Stomach (tissue), 9 donors: Measurements from ENCODE around the gene TXNDC17. TPM values are rescaled to one million over a fixed set of nuclear protein-coding genes. Genes with fewer than 3 reads are reported as not detected.
A peak's percentile ranks its signal among the peaks of the same experiment; 100 is the strongest.

Experiments used
- DNase-seq, 2 donors: peaks; one replicate each; pipeline versions ENCODE4 v3.0.0 to v3.0.0-alpha.2; 2013 to 2019
- H3K27ac ChIP-seq, 5 donors: fragments of 200-600 bp in 4 of 5; sonication (generic) in 4 of 5; one replicate each; pipeline ENCODE4 v1.5.1; 2013 to 2019; ENCODE audit warnings: mild to moderate bottlenecking in 1 of 5, moderate library complexity in 1 of 5
- H3K27me3 ChIP-seq, 3 donors: fragments of 200-600 bp; sonication (generic); one replicate each; pipeline ENCODE4 v1.5.1; 2017 to 2019; ENCODE audit warnings: mixed run types in 1 of 3
- H3K36me3 ChIP-seq, 4 donors: fragments of 200-600 bp; sonication (generic); 1 replicate in 3 of 4; 2 replicates in 1 of 4; pipeline ENCODE4 v1.5.1; 2016 to 2019
- H3K4me1 ChIP-seq, 4 donors: fragments of 200-600 bp; sonication (generic); one replicate each; pipeline ENCODE4 v1.5.1; 2016 to 2019
- H3K4me3 ChIP-seq, 4 donors: fragments of 200-600 bp; sonication (generic) in 3 of 4; one replicate each; pipeline ENCODE4 v1.5.1; 2016 to 2019; ENCODE audit warnings: mild to moderate bottlenecking in 1 of 4
- H3K9me3 ChIP-seq, 4 donors: fragments of 200-600 bp; sonication (generic); one replicate each; pipeline ENCODE4 v1.5.1; 2016 to 2019
- EP300 ChIP-seq: sonication (generic); formaldehyde crosslinking; IDR thresholded peaks from one replicate; pipeline ENCODE4 v1.6.1; 2017; ENCODE audit warnings: antibody characterized with exemption
- POLR2A ChIP-seq, 4 donors: fragments of 450-650 bp; IDR thresholded peaks; one replicate each; pipeline ENCODE4 v1.6.1; 2016; ENCODE audit warnings: antibody characterized with exemption in 4 of 4, control low read depth in 2 of 4, mild to moderate bottlenecking in 1 of 4, moderate library complexity in 1 of 4
- POLR2AphosphoS5 ChIP-seq, 3 donors: sonication (generic); formaldehyde crosslinking; IDR thresholded peaks; one replicate each; pipeline ENCODE4 v1.6.1; 2016; ENCODE audit warnings: antibody characterized with exemption in 3 of 3
- WGBS, 5 donors: extraction: QIAGEN DNeasy Blood & Tissue Kit in 3 of 5; methylation state at CpG; one replicate each; pipeline versions ENCODE4 v1.1.5 to v1.1.7; 2013 to 2018; 5-methylcytosine and 5-hydroxymethylcytosine counted together
- intact Hi-C: fragments of 100-400 bp; cut with DNase I; formaldehyde crosslinking; loops from one replicate; pipeline ENCODE4 v1.15.1; 2023; ENCODE audit warnings: low total_unique reads
- polyA plus RNA-seq, 3 donors: library from polyadenylated mRNA; stranded (reverse); fragments of 200-250 nt; gene quantifications; one replicate each; pipeline ENCODE4 v1.2.3, GENCODE V29; 2013
- total RNA-seq, 5 donors: library from RNA; depleted of rRNA; stranded (reverse); fragments of >200 nt; gene quantifications; one replicate each; pipeline versions ENCODE4 v1.1.0 to v1.2.3, GENCODE V29; 2014 to 2016
- TF ChIP-seq, protein P1 (sequence below), 7 experiments: fragments of 450-650 bp in 4 of 7; fragments of 200-600 bp in 3 of 7; sonication (generic) in 3 of 7; IDR thresholded peaks; one replicate each; pipeline ENCODE4 v1.5.1; 2016 to 2019; ENCODE audit warnings: antibody characterized with exemption in 7 of 7, control low read depth in 2 of 7, mild to moderate bottlenecking in 1 of 7
- donor health status: healthy with polysubstance abuse.
- donor health status: Bipolar disorder and iron deficiency.
- donor health status: healthy.

Gene TXNDC17
- total and polyA plus RNA-seq, 8 donors = 28.7 to 375 (median 169) TPM; not detected in 1

DNA sequence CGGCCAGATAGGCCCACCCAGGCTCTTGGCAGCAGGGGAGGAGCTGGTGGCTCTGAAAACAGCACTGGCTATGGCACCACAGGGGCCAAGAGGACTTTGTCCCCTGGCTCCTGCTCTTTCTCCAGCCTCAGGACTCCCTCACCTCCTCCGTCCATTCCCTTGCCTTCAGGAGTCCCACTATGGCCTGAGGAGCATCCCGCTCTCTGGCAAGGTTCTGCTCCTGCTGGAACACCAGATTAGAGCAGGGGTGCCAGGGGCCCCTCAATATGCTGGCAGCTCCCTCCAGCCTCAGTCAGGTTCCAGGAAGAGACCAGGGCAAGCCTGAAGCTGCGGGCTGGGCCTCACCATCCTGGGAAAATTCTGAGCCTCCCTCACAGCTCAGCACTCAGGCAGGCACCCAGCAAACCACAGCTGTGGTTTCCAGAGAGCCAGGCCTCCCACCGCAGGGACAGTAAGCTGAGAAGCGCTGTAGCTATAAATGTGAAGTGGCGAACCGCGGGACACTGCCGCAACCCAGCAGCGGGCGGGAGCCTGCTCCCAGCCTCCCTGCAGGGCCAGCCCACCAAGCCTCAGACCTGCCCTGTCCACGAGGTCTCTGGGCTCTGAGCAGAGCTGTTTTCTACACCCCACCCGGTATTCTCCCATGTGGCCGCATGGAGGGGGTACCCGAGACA is 36.4 kb downstream of the TXNDC17 start:
- H3K4me3 ChIP-seq = no peak overlapping the region
- no peaks in the 10 kb centered on the region for H3K9me3 ChIP-seq
- TF ChIP-seq POLR2A (IDR thresholded peaks at IDR 0.05) = no peak
- TF ChIP-seq, protein P1, sequence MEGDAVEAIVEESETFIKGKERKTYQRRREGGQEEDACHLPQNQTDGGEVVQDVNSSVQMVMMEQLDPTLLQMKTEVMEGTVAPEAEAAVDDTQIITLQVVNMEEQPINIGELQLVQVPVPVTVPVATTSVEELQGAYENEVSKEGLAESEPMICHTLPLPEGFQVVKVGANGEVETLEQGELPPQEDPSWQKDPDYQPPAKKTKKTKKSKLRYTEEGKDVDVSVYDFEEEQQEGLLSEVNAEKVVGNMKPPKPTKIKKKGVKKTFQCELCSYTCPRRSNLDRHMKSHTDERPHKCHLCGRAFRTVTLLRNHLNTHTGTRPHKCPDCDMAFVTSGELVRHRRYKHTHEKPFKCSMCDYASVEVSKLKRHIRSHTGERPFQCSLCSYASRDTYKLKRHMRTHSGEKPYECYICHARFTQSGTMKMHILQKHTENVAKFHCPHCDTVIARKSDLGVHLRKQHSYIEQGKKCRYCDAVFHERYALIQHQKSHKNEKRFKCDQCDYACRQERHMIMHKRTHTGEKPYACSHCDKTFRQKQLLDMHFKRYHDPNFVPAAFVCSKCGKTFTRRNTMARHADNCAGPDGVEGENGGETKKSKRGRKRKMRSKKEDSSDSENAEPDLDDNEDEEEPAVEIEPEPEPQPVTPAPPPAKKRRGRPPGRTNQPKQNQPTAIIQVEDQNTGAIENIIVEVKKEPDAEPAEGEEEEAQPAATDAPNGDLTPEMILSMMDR (IDR thresholded peaks at IDR 0.05) = no peak
- no peak for TF ChIP-seq POLR2AphosphoS5 (IDR thresholded peaks at IDR 0.05)
- TF ChIP-seq EP300 = no peak
- H3K27me3 ChIP-seq = peaks cover 0 to 43% (median 3%) of the 10 kb centered on the region in 3 donors
- H3K36me3 ChIP-seq = no peaks in the 10 kb centered on the region
- peak in 1 of 2 donors; percentile 29 for DNase-seq
- peaks cover 0 to 18% (median 15%) of the 10 kb centered on the region in 4 donors for H3K4me1 ChIP-seq
- WGBS, 5 donors = 63 to 83% (median 67%) methylated on average over 8 to 16 of the region's 16 CpGs
- intact Hi-C loops = no loop called here
- no peak overlapping the region for H3K27ac ChIP-seq

DNA sequence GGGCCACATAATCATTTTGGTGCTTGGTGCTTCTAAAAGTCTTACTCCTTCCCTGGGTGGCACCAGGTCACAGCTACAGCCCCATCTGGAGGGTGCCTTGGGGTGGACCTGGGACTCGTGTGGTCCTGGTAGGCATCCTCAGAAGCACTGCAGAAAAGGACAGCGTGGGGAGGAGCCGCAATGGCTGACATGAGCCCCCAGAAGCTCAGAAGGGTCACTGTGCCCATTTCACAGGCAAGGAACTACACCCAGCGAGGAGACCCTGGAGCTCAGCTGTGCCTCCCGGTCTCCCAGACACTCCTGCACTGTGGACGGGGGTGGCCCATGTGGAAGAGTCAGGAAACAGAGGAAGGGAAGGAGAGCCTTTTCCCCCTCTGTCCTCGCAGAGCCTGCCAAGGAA is 37.1 kb downstream of the TXNDC17 start:
- Histone ChIP-seq H3K27ac (no peak overlapping the region), H3K4me3 (no peak overlapping the region), H3K9me3 (no peaks in the 10 kb centered on the region), H3K27me3 (peaks cover 0 to 46% (median 3%) of the 10 kb centered on the region in 3 donors), H3K36me3 (no peaks in the 10 kb centered on the region), H3K4me1 (peaks cover 1 to 20% (median 16%) of the 10 kb centered on the region in 4 donors)
- intact Hi-C loops = no loop called here
- TF ChIP-seq, protein P1 (IDR thresholded peaks at IDR 0.05) = no peak
- TF ChIP-seq POLR2AphosphoS5 (IDR thresholded peaks at IDR 0.05) = no peak
- no peak for TF ChIP-seq EP300
- no peak for TF ChIP-seq POLR2A (IDR thresholded peaks at IDR 0.05)
- no peak for DNase-seq
- 77 to 87% (median 79%) methylated on average over 7 of the region's 7 CpGs for WGBS, 5 donors

DNA sequence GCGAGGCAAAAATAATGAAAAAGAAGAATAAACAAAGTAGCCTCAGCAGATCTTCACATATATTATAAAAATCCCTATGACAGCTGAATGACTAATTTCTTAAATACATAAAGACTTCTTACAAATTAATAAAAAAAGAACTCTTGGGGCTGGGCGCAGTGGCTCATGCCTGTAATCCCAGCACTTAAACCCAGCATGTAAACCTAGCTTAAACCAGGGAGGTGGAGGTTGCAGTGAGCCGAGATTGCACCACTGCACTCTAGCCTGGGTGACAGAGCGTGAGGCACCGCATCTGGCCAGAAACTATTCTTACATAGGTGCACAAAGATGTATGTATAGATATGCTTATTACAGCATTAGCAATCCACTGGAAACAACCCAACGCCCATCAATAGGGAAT is 38.4 kb downstream of the TXNDC17 start:
- peaks cover 0 to 47% (median 3%) of the 10 kb centered on the region in 3 donors for H3K27me3 ChIP-seq
- no peak overlapping the region for H3K4me3 ChIP-seq
- no peaks in the 10 kb centered on the region for H3K9me3 ChIP-seq
- peaks cover 10 to 32% (median 22%) of the 10 kb centered on the region in 4 donors for H3K4me1 ChIP-seq
- WGBS, 5 donors = 77 to 91% (median 82%) methylated on average over 6 of the region's 6 CpGs
- intact Hi-C loops = no loop called here
- H3K36me3 ChIP-seq = no peaks in the 10 kb centered on the region
- no peak for DNase-seq
- TF ChIP-seq EP300 = no peak
- no peak for TF ChIP-seq POLR2AphosphoS5 (IDR thresholded peaks at IDR 0.05)
- TF ChIP-seq, protein P1 (IDR thresholded peaks at IDR 0.05) = no peak
- no peak for TF ChIP-seq POLR2A (IDR thresholded peaks at IDR 0.05)
- H3K27ac ChIP-seq = no peak overlapping the region

DNA sequence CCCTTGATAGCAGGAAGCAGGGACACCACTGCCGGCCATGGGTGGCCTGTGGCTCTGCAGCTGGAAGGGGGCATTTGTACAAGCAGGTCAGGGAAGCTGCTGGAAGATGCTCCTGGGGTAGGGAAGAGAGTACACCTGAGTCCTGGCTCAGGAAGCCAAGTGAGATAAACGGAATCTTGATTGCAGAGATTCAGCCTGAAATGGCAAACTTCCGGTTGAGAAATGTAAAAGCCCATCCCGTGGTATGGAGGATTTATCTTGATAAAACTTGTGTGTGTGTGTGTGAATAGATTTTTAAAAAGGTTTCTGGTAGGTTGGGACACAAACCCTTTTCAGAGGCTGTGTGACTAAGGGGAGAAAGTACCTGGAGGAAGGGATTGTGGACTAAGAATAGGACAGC is 40.3 kb downstream of the TXNDC17 start:
- WGBS, 5 donors = 44 to 62% (median 53%) methylated on average over 4 of the region's 4 CpGs
- DNase-seq = no peak
- Histone ChIP-seq H3K4me1 (peaks cover 10 to 32% (median 25%) of the 10 kb centered on the region in 4 donors), H3K9me3 (no peaks in the 10 kb centered on the region), H3K36me3 (no peaks in the 10 kb centered on the region), H3K27me3 (peaks cover 0 to 64% (median 3%) of the 10 kb centered on the region in 3 donors), H3K27ac (no peak overlapping the region), H3K4me3 (no peak overlapping the region)
- intact Hi-C loops = no loop called here
- no peak for TF ChIP-seq POLR2A (IDR thresholded peaks at IDR 0.05)

- Histone ChIP-seq H3K27me3 (peaks cover 0 to 63% (median 3%) of the 10 kb centered on the region in 3 donors), H3K9me3 (no peaks in the 10 kb centered on the region), H3K27ac (no peak overlapping the region), H3K4me3 (no peak overlapping the region), H3K4me1 (peaks cover 10 to 27% (median 23%) of the 10 kb centered on the region in 4 donors), H3K36me3 (no peaks in the 10 kb centered on the region)
- DNase-seq = no peak
- intact Hi-C loops = no loop called here
- WGBS, 5 donors = 68 to 86% (median 79%) methylated on average over 5 of the region's 5 CpGs
- no peak for TF ChIP-seq POLR2A (IDR thresholded peaks at IDR 0.05)
- no peak for TF ChIP-seq EP300
- TF ChIP-seq, protein P1 (IDR thresholded peaks at IDR 0.05) = no peak
- TF ChIP-seq POLR2AphosphoS5 (IDR thresholded peaks at IDR 0.05) = no peak
Measured at GRCh38 chr17:6681671-6682070, 40.8 kb downstream of the TXNDC17 start.
